SU-DHL-6 (cell line): Measurements from ENCODE around the gene TMEM190.
A peak's percentile ranks its signal among the peaks of the same experiment; 100 is the strongest.

Experiments used
- H2AFZ ChIP-seq: fragments of 200-600 bp; sonication (generic); 2 replicates; pipeline ENCODE4 v1.6.1; 2014; ENCODE audit warnings: low read depth, mild to moderate bottlenecking, moderate library complexity, mixed read lengths, antibody characterized with exemption, low read length; ENCODE audit not compliant: severe bottlenecking
- H3F3A ChIP-seq: fragments of 200-600 bp; shearing (Covaris generic); 2 replicates; pipeline ENCODE4 v1.6.0; 2016; ENCODE audit warnings: antibody characterized with exemption, mild to moderate bottlenecking; ENCODE audit not compliant: insufficient read depth
- H3K27ac ChIP-seq: fragments of 200-600 bp; sonication (generic); 2 replicates; pipeline ENCODE4 v1.5.1; 2016; ENCODE audit warnings: low read depth, mild to moderate bottlenecking, low read length, moderate library complexity, mixed read lengths
- H3K27me3 ChIP-seq: fragments of 200-600 bp; sonication (generic), shearing (Covaris generic); 2 replicates; pipeline ENCODE4 v1.6.0; 2014; ENCODE audit warnings: mild to moderate bottlenecking, low read length
- H3K36me3 ChIP-seq: fragments of 200-600 bp; sonication (generic); 2 replicates; pipeline ENCODE4 v1.6.1; 2014; ENCODE audit warnings: mild to moderate bottlenecking, low read length, mixed read lengths
- H3K4me2 ChIP-seq: fragments of 300-600, 200-600 bp; shearing (Covaris generic), sonication (generic); 2 replicates; pipeline ENCODE4 v1.6.0; 2014; ENCODE audit warnings: low read length, low read depth, mild to moderate bottlenecking; ENCODE audit not compliant: poor library complexity, severe bottlenecking
- H3K4me3 ChIP-seq: fragments of 200-600 bp; sonication (generic); 2 replicates; pipeline ENCODE4 v1.5.1; 2014; ENCODE audit warnings: antibody characterized with exemption, low read length, mild to moderate bottlenecking, mixed read lengths; ENCODE audit not compliant: insufficient read depth, poor library complexity, severe bottlenecking
- H3K79me2 ChIP-seq: fragments of 200-600 bp; sonication (generic); 2 replicates; pipeline ENCODE4 v1.6.1; 2014; ENCODE audit warnings: mild to moderate bottlenecking, low read length, moderate library complexity; ENCODE audit not compliant: insufficient read depth
- H3K9ac ChIP-seq: fragments of 200-600 bp; sonication (generic); 2 replicates; pipeline ENCODE4 v1.7.0; 2014; ENCODE audit warnings: mild to moderate bottlenecking, low read length
- H3K9me2 ChIP-seq: fragments of 200-600 bp; sonication (generic); replicated peaks from 2 replicates; pipeline ENCODE4 v1.6.1; 2014; ENCODE audit warnings: low read length; ENCODE audit not compliant: insufficient read depth
- H3K9me3 ChIP-seq: fragments of 200-600 bp; sonication (generic); 2 replicates; pipeline ENCODE4 v1.6.1; 2014; ENCODE audit warnings: low read length, mixed read lengths; ENCODE audit not compliant: insufficient read depth
- H4K20me1 ChIP-seq: fragments of 200-600 bp; sonication (generic); 2 replicates; pipeline ENCODE4 v1.6.1; 2014; ENCODE audit warnings: low read depth, mild to moderate bottlenecking, antibody characterized with exemption, low read length, moderate library complexity, mixed read lengths
- EZH2phosphoT487 ChIP-seq: fragments of 200-600 bp; sonication (generic), shearing (Covaris generic); conservative IDR thresholded peaks from 2 replicates; pipeline ENCODE4 v1.6.1; 2018; ENCODE audit warnings: mild to moderate bottlenecking, antibody characterized with exemption, low read length, moderate library complexity, mixed read lengths
- TF ChIP-seq, protein P1 (sequence below): fragments of 200-600 bp; sonication (generic); IDR thresholded peaks from one replicate; pipeline ENCODE4 v1.5.1; 2017; ENCODE audit warnings: antibody characterized with exemption, mild to moderate bottlenecking, low read length, moderate library complexity; ENCODE audit not compliant: insufficient read depth, poor library complexity, severe bottlenecking

Gene TMEM190

GRCh38 chr19:55377356-55378131 is 918 bp downstream of the TMEM190 start:
- Histone ChIP-seq H4K20me1 (no peaks in the 10 kb centered on the region), H3K27me3 (no peaks in the 10 kb centered on the region), H3K4me2 (no peak overlapping the region), H3K27ac (no peak overlapping the region), H3K9ac (no peak overlapping the region), H3K79me2 (no peaks in the 10 kb centered on the region), H3K36me3 (no peaks in the 10 kb centered on the region), H3K4me3 (no peak overlapping the region), H2AFZ (no peak overlapping the region), H3K9me3 (no peaks in the 10 kb centered on the region), H3K9me2 (no peaks in the 10 kb centered on the region), H3F3A (no peaks in the 10 kb centered on the region)
- TF ChIP-seq, protein P1, sequence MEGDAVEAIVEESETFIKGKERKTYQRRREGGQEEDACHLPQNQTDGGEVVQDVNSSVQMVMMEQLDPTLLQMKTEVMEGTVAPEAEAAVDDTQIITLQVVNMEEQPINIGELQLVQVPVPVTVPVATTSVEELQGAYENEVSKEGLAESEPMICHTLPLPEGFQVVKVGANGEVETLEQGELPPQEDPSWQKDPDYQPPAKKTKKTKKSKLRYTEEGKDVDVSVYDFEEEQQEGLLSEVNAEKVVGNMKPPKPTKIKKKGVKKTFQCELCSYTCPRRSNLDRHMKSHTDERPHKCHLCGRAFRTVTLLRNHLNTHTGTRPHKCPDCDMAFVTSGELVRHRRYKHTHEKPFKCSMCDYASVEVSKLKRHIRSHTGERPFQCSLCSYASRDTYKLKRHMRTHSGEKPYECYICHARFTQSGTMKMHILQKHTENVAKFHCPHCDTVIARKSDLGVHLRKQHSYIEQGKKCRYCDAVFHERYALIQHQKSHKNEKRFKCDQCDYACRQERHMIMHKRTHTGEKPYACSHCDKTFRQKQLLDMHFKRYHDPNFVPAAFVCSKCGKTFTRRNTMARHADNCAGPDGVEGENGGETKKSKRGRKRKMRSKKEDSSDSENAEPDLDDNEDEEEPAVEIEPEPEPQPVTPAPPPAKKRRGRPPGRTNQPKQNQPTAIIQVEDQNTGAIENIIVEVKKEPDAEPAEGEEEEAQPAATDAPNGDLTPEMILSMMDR = no peak
- TF ChIP-seq EZH2phosphoT487 = no peak

DNA sequence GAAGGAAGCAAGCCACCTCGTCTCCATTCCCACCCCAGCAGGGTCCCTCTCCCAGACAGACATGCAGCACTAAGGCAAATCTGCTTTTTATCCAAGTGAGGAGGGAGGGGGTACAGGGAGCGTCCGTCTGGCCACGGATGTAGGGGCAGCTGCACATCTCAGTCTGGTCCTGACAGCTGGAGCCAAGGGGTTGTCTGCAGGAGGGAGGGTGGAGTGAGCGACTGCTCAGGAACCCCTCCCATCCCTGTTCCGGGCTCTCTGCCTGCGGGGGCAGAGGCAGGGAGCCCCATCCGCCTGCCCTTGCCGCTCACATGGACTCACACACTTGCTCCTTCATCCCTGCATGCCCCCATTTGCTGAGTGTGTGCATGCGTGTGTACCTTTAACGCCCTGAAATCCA is 2.5 kb downstream of the TMEM190 start:
- no peaks in the 10 kb centered on the region for H3K79me2 ChIP-seq
- H3K4me2 ChIP-seq = no peak overlapping the region
- no peak overlapping the region for H3K9ac ChIP-seq
- H3F3A ChIP-seq = 0 out of 2 replicates have a peak, but pooled peaks cover 3% of the 10 kb centered on the region
- no peak overlapping the region for H3K4me3 ChIP-seq
- no peaks in the 10 kb centered on the region for H3K36me3 ChIP-seq
- H3K9me2 ChIP-seq = no peaks in the 10 kb centered on the region
- H3K27me3 ChIP-seq = no peaks in the 10 kb centered on the region
- H4K20me1 ChIP-seq = no peaks in the 10 kb centered on the region
- H2AFZ ChIP-seq = no peak overlapping the region
- no peak for TF ChIP-seq EZH2phosphoT487
- TF ChIP-seq, protein P1 = no peak
- H3K27ac ChIP-seq = no peak overlapping the region
- no peaks in the 10 kb centered on the region for H3K9me3 ChIP-seq

DNA sequence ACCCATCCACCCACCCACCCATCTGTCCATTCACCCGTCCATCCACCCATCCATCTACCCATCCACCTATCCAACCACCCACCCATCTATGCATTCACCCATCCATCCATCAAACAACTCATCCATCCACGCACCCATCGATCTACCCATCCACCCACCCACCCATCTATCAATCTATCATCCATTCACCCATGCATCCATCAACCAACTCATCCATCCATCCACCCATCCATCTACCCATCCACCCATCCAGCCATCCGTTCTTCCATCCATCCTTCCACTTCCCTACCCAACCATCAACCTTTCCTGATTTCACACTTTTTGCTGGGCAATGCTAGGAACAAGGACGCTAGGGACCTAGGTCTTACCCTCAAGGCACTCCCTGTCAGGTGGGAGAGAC is 5.4 kb downstream of the TMEM190 start:
- TF ChIP-seq EZH2phosphoT487 = no peak
- TF ChIP-seq, protein P1 = no peak
- Histone ChIP-seq H3K27ac (no peak overlapping the region), H3K4me2 (peak overlapping the region; percentile 67)

More for the DNA sequence above, 5.4 kb downstream of the TMEM190 start:
- Histone ChIP-seq H3K4me3 (no peak overlapping the region), H2AFZ (no peak overlapping the region), H3K79me2 (peaks cover 12% of the 10 kb centered on the region), H3K9me3 (no peaks in the 10 kb centered on the region), H3F3A (peaks cover 21% of the 10 kb centered on the region), H3K36me3 (peaks cover 11% of the 10 kb centered on the region), H3K27me3 (no peaks in the 10 kb centered on the region), H4K20me1 (peaks cover 6% of the 10 kb centered on the region), H3K9ac (no peak overlapping the region), H3K9me2 (no peaks in the 10 kb centered on the region)
